OCI-LY1 (cell line): ENCODE measurements around the gene TPRA1.

ENCODE experiments used
- H2AFZ ChIP-seq: fragments of 200-600 bp; sonication (generic), shearing (Covaris generic); 2 replicates; pipeline ENCODE4 v1.6.0; 2014; ENCODE audit warnings: antibody characterized with exemption, mild to moderate bottlenecking, low read length
- H3F3A ChIP-seq: fragments of 200-600 bp; sonication (generic), shearing (Covaris generic); 2 replicates; pipeline ENCODE4 v1.6.0; 2014; ENCODE audit warnings: mild to moderate bottlenecking, antibody characterized with exemption, low read length, moderate library complexity; ENCODE audit not compliant: insufficient read depth
- H3K27ac ChIP-seq: fragments of 200-600 bp; sonication (generic); 2 replicates; pipeline ENCODE4 v1.5.1; 2014; ENCODE audit warnings: low read length, mixed run types, mild to moderate bottlenecking, low read depth; ENCODE audit not compliant: poor library complexity, severe bottlenecking
- H3K27me3 ChIP-seq: fragments of 200-600 bp; sonication (generic); 2 replicates; pipeline ENCODE4 v1.6.0; 2014; ENCODE audit warnings: antibody characterized with exemption, mild to moderate bottlenecking, low read length, moderate library complexity; ENCODE audit not compliant: insufficient read depth
- H3K36me3 ChIP-seq: fragments of 200-600 bp; sonication (generic); 2 replicates; pipeline ENCODE4 v1.6.1; 2014; ENCODE audit warnings: mild to moderate bottlenecking, antibody characterized with exemption, low read length, moderate library complexity, mixed read lengths; ENCODE audit not compliant: insufficient read depth
- H3K4me1 ChIP-seq: fragments of 200-600 bp; sonication (generic); 2 replicates; pipeline ENCODE4 v1.5.1; 2014; ENCODE audit warnings: mild to moderate bottlenecking, low read length, moderate library complexity; ENCODE audit not compliant: insufficient read depth, severe bottlenecking
- H3K4me2 ChIP-seq: fragments of 200-600 bp; sonication (generic), shearing (Covaris generic); 2 replicates; pipeline ENCODE4 v1.6.1; 2014; ENCODE audit warnings: low read length
- H3K4me3 ChIP-seq: fragments of 200-600 bp; sonication (generic); 2 replicates; pipeline ENCODE4 v1.5.1; 2014; ENCODE audit warnings: low read length, low read depth, mild to moderate bottlenecking, mixed read lengths; ENCODE audit not compliant: poor library complexity, severe bottlenecking
- H3K79me2 ChIP-seq: fragments of 200-600 bp; shearing (Covaris generic); 2 replicates; pipeline ENCODE4 v1.6.1; 2016; ENCODE audit warnings: mixed run types, low read length, mixed read lengths; ENCODE audit not compliant: insufficient read depth
- H3K9ac ChIP-seq: fragments of 200-600 bp; sonication (generic), shearing (Covaris generic); 2 replicates; pipeline ENCODE4 v1.6.1; 2014; ENCODE audit warnings: mild to moderate bottlenecking, low read length, mixed read lengths
- H3K9me2 ChIP-seq: fragments of 200-600 bp; sonication (generic), shearing (Covaris generic); 2 replicates; pipeline ENCODE4 v1.6.1; 2014; ENCODE audit warnings: low read depth, mild to moderate bottlenecking, low read length, mixed read lengths
- H3K9me3 ChIP-seq: fragments of 200-600 bp; shearing (Covaris generic); 2 replicates; pipeline ENCODE4 v1.6.1; 2014; ENCODE audit warnings: low read length, mixed read lengths
- H4K20me1 ChIP-seq: fragments of 200-600 bp; sonication (generic), shearing (Covaris generic); 2 replicates; pipeline ENCODE4 v1.6.0; 2016; ENCODE audit warnings: mild to moderate bottlenecking, low read length; ENCODE audit not compliant: insufficient read depth
- CTCF ChIP-seq: fragments of 200-600 bp; sonication (generic), shearing (Covaris generic); IDR thresholded peaks from 2 replicates; pipeline ENCODE4 v1.5.1; 2017; ENCODE audit warnings: mild to moderate bottlenecking, antibody characterized with exemption, low read length, moderate library complexity, mixed read lengths
- EZH2 ChIP-seq: fragments of 200-600 bp; sonication (generic), shearing (Covaris generic); IDR thresholded peaks from 2 replicates; pipeline ENCODE4 v1.8.0; 2017; ENCODE audit warnings: borderline replicate concordance, mixed run types, mild to moderate bottlenecking, antibody characterized with exemption, low read length, moderate library complexity, mixed read lengths

Gene TPRA1

DNA sequence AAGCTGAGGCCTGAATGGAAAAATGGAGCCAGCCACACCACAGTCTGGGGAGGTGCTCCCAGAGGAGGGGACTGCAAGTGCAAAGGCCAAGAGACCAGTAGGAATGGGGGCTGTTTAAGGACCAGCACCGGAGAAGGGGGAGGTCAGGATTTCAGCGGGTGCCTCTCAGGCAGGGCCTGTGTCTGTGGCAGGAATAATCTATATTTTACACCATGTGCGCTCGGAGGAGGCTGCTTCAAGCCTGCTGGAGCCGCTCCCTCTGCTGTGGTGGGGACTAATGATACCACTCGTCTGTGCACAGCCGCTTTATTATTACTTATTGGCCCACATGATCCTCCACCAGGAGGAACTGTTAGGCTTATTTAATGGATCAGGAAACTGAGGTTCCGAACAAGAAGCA is 45.3 kb downstream of the TPRA1 start:
- Histone ChIP-seq H3K27ac (no peak overlapping the region), H3K27me3 (peaks cover 8% of the 10 kb centered on the region), H3K79me2 (no peaks in the 10 kb centered on the region), H3F3A (no peaks in the 10 kb centered on the region), H3K9me2 (no peaks in the 10 kb centered on the region), H3K36me3 (no peaks in the 10 kb centered on the region), H3K4me1 (peaks cover 5% of the 10 kb centered on the region), H3K4me2 (no peak overlapping the region), H2AFZ (no peak overlapping the region), H3K9me3 (no peaks in the 10 kb centered on the region), H4K20me1 (no peaks in the 10 kb centered on the region), H3K9ac (no peak overlapping the region), H3K4me3 (no peak overlapping the region)
- TF ChIP-seq CTCF (no peak), EZH2 (no peak)

DNA sequence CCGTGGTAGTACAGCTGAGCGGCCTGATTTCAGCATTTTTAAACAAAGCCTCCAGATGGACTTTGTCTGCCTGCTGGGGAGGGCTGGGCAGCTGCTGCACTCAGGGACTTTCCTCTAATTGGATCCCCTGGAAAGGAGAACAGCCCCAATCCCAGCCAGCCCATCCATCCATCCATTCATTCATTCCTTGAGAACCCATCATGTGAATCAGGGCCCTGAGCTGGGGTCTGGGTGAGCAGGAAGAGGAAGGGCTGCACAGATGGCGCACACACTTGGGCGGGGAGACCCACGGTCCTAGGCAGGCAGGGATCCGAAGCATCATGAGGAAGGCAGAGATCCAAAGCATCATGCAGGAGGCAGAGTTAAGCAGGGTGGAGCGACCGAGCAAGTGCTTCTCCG is 45.7 kb downstream of the TPRA1 start:
- H4K20me1 ChIP-seq, result no peaks in the 10 kb centered on the region
- no peaks in the 10 kb centered on the region for H3K9me2 ChIP-seq
- H3F3A ChIP-seq, result no peaks in the 10 kb centered on the region
- peaks cover 8% of the 10 kb centered on the region for H3K27me3 ChIP-seq
- H3K4me1 ChIP-seq, result peaks cover 5% of the 10 kb centered on the region
- no peak overlapping the region for H3K27ac ChIP-seq
- no peaks in the 10 kb centered on the region for H3K9me3 ChIP-seq
- no peaks in the 10 kb centered on the region for H3K36me3 ChIP-seq
- no peaks in the 10 kb centered on the region for H3K79me2 ChIP-seq
- TF ChIP-seq EZH2 (no peak), CTCF (no peak)
- H3K9ac ChIP-seq, result no peak overlapping the region
- no peak overlapping the region for H2AFZ ChIP-seq
- H3K4me3 ChIP-seq, result no peak overlapping the region
- H3K4me2 ChIP-seq, result no peak overlapping the region

GRCh38 chr3:127544192-127544802 is 46.2 kb downstream of the TPRA1 start:
- Histone ChIP-seq H3K4me1 (peaks cover 5% of the 10 kb centered on the region), H3K4me3 (no peak overlapping the region), H3K79me2 (no peaks in the 10 kb centered on the region), H3K4me2 (no peak overlapping the region), H3K9me3 (no peaks in the 10 kb centered on the region), H3K9me2 (no peaks in the 10 kb centered on the region), H3K36me3 (no peaks in the 10 kb centered on the region), H4K20me1 (no peaks in the 10 kb centered on the region), H3F3A (no peaks in the 10 kb centered on the region), H3K27ac (no peak overlapping the region), H3K9ac (no peak overlapping the region), H2AFZ (no peak overlapping the region), H3K27me3 (peaks cover 8% of the 10 kb centered on the region)
- no peak for TF ChIP-seq EZH2
- peak; percentile 68 for TF ChIP-seq CTCF
